NCI-H1105 treated with DMSO at 0.1 percent for 48 hours (cell line): Measurements from ENCODE around the gene CLN3.
A peak's percentile ranks its signal among the peaks of the same experiment; 100 is the strongest.
"Not testable (repeated sequence)": the region's sequence is repeated elsewhere in the genome, so short reads cannot be mapped to it uniquely, and the experiment has no call there.

Experiments
- DNase-seq: peaks from one replicate; lab custom pipeline; 2025; lab: John Stamatoyannopoulos, UW

Gene CLN3

DNA sequence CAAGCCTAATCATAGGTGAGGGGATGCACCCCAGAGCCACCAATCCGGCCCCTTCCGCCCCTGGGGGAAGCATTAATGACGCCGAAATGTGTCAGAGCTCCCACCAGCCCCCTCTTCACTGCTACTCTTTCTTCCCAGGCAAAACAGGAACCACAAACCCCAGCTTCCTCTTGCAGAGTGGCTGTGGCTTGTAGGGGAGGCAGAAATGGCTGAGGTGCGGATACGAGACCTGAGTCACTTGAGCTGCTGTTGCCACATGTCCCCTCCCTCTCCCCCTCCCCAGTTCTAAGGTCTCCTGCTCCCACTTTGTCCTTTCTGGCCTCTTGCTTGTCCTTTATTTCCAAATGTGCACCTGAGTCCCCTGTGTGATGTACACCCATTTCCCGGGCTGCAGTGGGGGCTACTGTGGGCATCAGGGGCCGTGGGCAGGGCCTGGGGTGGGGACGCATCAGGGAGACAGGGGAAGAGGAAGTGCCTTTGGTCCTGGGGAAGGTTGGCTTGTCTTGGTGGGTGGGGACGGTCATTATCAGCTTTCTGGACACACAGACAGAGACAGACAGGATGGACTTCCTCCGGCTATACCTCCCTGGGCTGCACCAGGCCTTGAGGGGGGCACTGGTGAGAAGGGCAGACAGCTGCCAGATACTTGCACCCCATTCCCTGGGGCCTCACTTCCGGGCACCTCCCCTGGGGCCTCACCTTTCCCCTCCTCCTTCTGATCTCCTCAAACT lies 2.4 kb upstream of the CLN3 start, which contains the start of gene APOBR:
APOBR (plus strand) TSS at position 523 of the 731 bp plus-strand sequence; CDS start at position 562, 39 bp downstream.
- no peak for DNase-seq

DNA sequence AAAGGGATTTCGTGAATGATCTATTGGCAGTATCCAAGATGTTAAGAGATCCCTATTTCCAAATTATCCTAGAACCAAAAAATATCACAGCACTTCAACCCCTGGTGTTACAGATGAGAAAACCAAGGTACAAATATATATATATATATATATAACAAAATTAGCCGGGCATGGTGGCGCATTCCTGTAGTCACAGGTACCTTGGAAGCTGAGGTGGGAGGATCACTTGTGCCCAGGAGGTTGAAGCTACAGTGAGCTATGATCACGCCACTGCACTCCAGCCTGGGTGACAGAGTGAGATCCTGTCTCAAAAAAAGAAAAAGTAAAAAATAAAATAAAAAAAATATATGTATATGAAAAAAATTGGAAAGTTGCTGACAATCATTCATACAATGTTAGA lies 637 bp upstream of the CLN3 start:
- DNase-seq: no peak

DNA sequence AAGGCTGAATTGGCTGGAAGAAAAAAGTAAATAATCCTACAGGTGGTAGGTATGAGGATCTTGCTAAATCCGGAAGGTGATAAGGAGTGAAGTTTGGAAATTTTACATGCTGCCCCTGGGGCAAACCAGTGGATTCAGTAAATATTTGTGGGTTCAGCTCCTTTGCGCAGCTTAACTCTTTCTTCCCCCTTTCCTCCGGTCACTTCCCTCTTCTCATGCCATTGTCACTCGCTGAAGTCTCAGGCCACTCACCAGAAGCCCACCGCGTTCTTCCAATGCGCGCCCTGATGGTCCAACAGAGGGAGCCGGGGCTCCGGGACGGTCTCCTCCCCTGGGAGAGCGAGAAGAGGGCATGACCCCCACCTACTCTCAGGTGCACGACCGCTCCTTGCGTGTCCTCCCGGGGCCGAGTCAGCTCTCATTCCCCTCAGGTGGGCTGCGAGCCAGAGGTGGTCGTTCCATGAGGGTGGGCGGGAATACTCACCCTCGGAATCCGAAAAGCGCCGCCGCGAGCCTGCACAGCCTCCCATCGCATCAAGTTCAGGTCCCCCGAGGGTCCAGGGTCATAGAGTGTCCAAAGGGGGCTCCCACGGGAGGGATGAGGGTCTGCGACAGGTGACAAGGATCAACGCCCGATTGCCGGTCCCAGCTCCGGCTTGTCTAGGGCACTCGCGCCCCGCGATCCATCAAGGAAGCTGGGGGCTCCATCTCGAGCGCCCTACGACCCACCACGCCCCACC lies 474 bp downstream of the CLN3 start:
- DNase-seq: peak; percentile 20

DNA sequence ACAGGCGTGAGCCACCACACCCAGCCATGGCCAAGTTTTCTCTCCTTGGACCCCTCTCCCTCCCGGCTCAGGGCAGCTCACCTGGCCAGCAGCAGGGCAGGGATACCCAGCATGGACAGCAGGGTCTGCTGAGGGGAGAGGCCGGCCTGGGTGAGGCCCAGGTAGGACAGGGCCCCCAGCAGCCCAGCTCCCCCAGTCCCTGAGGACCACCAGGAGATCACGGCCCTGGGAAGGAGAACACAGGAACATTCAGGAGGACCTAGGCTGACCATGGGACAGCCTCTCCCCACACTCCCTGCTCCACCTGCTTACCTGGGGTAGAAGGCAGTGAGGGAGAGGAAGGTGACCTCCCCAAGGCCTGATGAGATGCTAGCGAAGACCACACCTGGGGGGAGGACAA lies 5.6 kb downstream of the CLN3 start:
- no peak for DNase-seq

DNA sequence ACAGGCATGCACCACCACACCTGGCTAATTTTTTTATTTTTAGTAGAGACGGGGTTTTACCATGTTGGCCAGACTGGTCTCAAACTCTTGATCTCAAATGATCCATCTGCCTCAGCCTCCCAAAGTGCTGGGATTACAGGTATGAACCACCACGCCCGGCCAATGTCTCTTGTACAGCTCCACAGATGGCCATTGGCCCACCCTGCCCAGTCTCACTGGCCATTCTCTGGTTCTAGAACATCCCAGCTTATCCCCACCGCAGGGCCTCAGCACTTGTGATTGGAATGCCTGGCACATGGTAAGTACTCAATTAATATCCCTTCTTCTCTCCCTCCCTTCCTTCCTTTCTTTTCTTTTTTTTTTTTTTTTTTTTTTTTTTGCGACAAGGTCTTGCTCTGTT lies 8.5 kb downstream of the CLN3 start:
- not testable (repeated sequence) for DNase-seq

DNA sequence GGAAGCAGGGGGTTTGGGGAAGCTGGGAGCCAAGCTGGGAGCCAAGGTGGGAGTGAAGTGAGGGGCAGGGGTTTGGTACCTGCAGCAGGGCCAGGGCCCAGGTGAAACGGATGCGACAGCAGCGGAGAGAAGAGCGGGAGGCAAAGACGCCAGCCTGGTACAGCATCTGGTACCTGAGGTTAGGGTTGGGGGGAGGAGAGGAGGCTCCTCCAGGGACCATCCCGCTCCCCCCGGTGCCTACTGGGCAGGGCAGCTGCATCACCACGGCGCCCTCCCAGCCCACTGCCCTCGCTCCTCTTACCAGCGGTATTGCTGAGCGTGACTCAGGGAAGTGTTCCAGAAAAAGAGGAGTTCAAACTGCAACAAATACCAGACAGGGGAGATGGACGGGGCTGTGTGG lies 9.8 kb downstream of the CLN3 start:
- no peak for DNase-seq

DNA sequence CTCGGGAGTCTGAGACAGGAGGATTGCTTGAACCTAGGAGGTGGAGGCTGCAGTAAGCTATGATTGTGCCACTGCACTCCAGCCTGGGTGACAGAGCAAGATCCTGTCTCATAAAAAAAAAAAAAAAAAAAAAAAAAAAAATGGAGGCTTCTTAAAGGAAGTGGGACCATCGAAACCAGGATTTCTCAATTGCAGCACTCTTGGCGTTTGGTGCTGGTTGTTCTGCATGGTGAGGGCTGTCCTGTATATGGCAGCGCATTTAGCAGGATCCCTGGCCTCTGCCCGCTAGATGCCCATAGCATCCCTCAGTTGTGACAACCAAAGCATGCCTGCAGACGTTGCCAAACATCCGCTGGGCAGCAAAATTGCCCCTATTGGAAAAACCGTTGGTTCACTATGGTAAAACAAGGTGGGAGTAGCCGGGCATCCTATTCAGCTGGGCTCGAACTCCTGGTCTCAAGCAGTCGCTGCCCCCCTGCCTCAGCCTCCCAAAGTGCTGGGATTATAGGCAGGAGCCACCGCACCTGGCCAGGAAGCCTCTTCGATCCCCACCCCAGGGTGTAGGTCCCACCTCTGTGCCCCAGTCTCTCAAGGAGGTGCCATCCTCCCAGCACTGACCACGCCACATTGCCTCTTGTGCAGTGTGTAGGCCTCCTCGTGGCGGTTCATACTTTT lies 13.2 kb downstream of the CLN3 start:
- no peak for DNase-seq

DNA sequence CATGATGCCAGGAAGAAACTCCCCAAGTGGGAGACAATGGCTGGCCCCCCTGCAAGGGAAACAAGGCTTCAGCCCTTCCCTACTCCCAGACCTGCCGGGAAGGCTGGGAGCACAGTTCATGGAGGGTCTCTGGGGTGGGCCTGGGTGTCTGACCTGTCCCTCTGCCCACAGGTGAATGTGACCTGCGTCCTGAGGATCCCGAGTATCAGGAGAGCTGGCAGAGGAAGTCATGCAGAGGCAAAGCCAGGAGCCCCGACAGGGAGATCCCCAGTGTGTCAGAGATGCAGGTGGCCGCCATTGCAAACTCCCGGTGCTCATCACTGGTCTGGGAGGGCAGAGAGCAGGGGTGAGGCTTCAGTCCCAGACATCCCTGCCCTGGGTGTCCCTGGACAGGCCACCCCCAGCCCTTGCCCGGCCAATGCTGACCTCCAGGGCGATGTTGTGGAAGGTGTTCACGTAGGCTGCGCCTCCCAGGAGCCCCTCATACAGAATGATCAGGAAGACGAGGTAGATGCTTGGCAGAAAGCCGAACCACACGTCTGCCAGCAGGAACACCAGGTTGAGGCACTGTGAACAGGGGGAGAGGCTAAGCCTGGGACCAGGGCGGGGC lies 14.5 kb downstream of the CLN3 start:
- DNase-seq: no peak

DNA sequence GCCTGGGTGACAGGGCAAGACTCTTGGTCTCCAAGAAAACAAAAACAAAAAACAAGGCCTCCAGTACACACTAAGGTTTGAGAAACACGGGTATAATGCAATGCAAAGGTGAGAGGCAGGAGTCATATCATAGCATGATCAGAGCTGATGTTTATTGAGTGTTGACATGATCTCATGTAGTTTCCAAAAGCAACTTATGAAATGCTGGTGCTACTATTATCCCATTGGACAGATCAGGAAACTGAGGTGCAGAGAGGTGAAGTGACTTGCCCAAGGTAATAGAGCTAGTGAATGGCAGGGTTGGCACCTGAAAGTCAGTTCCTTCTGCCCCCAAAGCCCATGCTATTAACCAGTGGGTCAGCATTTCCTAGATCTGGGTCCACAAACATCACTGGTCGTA lies 16.7 kb downstream of the CLN3 start:
- DNase-seq: no peak

DNA sequence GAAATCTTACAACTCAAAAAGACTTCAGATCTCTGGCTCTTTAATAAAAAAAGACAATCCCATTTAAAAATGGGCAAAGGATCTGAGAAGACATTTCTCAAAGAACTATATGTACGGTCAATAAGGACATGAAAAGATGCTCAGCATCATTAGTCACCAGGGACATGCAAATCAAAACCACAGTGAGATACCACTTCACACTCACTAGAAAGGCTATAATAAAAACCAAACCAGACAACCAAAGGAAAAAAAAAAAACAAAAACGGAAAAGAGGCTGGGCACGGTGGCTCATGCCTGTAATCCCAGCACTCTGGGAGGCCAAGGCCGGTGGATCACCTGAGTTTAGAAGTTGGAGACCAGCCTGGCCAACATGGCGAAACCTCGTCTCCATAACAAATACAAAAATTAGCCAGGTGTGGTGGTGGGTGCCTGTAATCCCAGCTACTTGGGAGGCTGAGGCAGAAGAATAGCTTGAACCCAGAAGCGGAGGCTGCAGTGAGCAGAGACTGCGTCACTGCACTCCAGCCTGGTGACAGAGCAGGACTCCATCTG lies 18.1 kb downstream of the CLN3 start:
- no peak for DNase-seq

DNA sequence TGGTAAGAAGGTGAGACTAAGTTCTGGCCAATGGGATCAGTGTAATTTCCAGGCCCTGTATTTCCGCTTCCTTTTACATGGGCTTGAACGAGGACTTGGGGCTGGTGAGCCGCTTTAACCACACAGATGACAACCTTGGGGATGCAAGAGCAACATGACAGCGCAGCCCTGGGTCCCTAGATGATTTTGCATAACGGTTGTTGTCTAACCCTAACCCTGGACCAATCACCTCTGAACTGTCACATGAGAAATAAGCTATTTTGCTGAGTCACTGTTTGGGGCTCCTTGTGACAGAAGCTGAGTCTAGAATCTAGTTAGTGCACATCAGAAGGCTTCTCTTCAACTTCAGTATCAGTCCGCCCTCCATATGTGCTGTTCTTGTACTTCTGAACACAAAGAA lies 44.8 kb downstream of the CLN3 start:
- DNase-seq: not testable (repeated sequence)

DNA sequence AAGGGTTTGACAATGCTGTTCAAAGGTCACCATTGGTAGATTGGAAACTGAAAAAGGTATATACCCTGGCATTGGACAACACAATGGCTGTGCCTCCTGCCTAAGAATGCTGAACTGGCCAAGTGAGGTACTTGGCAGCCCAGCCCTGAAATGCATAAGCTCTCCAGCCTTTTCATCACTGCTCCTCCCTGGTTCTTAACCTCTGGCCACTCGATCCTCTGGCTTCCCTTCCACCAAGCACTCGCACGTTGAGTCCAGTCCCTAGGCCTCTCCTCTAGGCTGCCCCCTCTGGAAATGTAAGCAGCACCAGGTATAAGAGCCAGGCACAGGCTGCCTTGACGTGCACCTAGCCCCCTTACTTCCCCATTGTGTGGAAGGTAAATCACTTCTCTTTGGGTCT lies 45.5 kb downstream of the CLN3 start:
- DNase-seq: not testable (repeated sequence)

DNA sequence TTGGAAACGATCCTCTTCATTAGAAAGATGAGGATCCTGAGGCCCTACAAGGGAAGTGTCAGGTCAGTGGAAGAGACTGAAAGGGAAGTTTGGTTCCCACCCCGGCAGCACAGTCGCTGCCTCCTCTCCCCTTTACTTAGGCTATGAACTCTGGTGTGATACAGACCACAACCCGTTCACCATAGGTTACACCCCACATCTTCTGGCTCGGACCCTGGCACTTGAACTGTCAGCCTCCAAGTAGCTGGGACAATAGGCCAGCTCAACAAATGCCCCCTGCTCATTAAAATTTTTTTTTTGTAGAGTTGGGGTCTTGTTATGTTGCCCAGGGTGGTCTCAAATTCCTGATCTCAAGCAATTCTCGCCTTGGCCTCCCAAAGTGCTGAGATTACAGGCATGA lies 47.9 kb downstream of the CLN3 start:
- not testable (repeated sequence) for DNase-seq

DNA sequence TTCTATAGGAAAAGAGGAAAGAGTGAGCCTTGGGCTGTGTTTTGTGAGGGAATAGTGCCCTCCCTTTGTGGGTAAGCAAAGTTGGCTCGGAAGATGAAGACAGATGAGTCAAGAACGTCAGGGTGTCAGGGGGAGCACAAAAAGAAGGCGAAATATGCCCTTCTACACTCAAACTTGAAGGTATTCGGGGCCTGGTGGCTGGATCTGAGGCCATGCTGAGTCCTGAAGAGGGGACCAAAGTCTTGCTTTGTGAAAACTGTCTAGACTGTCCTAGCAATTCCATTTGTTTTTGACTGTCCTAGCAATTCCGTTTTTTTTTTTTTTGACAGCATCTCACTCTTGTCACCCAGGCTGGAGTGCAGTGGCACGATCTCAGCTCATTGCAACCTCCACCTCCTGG lies 53.0 kb downstream of the CLN3 start:
- DNase-seq: not testable (repeated sequence)

DNA sequence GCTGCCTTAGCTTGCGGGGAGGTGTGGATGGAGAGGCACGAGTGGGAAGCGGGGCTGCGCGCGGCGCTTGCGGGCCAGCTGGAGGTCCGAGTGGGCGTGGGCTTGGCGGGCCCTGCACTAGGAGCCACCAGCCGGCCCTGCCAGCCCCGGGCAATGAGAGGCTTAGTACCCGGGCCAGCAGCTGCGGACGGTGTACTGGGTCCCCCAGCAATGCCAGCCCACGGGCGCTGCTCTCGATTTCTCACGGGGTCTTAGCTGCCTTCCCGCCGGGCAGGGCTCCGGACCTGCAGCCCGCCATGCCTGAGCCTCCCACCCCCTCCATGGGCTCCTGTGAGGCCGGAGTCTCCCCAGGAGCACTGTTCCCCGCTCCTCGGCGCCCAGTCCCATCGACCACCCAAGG lies 56.5 kb downstream of the CLN3 start:
- not testable (repeated sequence) for DNase-seq
